NB4 (cell line): Measurements from ENCODE around the gene CACNA2D4.

Experiments used
- CTCF ChIP-seq: IDR thresholded peaks from one replicate; pipeline ENCODE4 v1.5.1; 2012; ENCODE audit warnings: low read depth, low read length
- MAX ChIP-seq: IDR thresholded peaks from 2 replicates; pipeline ENCODE4 v1.6.1; 2011; ENCODE audit warnings: low read depth, low read length
- MYC ChIP-seq: IDR thresholded peaks from 2 replicates; pipeline ENCODE4 v1.6.1; 2011; ENCODE audit warnings: low read depth, low read length
- POLR2A ChIP-seq: IDR thresholded peaks from 2 replicates; pipeline ENCODE4 v1.6.1; 2011; ENCODE audit warnings: mild to moderate bottlenecking; ENCODE audit not compliant: insufficient read length; ENCODE audit errors: extremely low read depth

- TF ChIP-seq CTCF: no peak
- TF ChIP-seq POLR2A: no peak
- TF ChIP-seq MYC: no peak
- TF ChIP-seq MAX: no peak
Measured at GRCh38 chr12:1776170-1776921, 142.1 kb downstream of the CACNA2D4 start.
